H1 (cell line): ENCODE results near the gene SLC39A9. TPM values are rescaled to one million over a fixed set of nuclear protein-coding genes. Genes with fewer than 3 reads are reported as not detected.

Source experiments
- CTCF ChIA-PET: fragments of 300-600 bp; sonication (Branson Sonifier 250); formaldehyde crosslinking; loops from one replicate; lab custom pipeline; 2021; ENCODE audit not compliant: partially characterized antibody; lab: Charles Lee
- POLR2A ChIA-PET: fragments of 300-600 bp; sonication (Branson Sonifier 250); formaldehyde crosslinking; loops from one replicate; lab custom pipeline; 2021; ENCODE audit warnings: inconsistent platforms; ENCODE audit not compliant: partially characterized antibody; lab: Charles Lee
- DNase-seq, 2 experiments: peaks; one replicate each; pipeline versions ENCODE4 v3.0.0 to v3.0.0-alpha.2; 2010 to 2022; ENCODE audit warnings: low spot score in 2 of 2, low read depth in 1 of 2, mixed read lengths in 1 of 2
- FAIRE-seq: peaks from 2 replicates; lab custom pipeline; 2011; peaks lifted over from hg19 to GRCh38; lab: Jason Lieb, UNC
- H2AFZ ChIP-seq: 2 replicates; pipeline ENCODE4 v1.8.1; 2012; ENCODE audit warnings: low read length, inconsistent platforms
- H2AK5ac ChIP-seq: 2 replicates; pipeline ENCODE4 v1.6.1; 2013; ENCODE audit warnings: low read depth, low read length
- H2BK120ac ChIP-seq: replicated peaks from 2 replicates; pipeline ENCODE3; 2013; ENCODE audit warnings: low read depth, low read length, inconsistent platforms
- H2BK12ac ChIP-seq: 2 replicates; pipeline ENCODE4 v1.6.1; 2013; ENCODE audit warnings: low read depth, low read length
- H2BK15ac ChIP-seq: 2 replicates; pipeline ENCODE4 v1.6.1; 2013; ENCODE audit warnings: low read length
- H2BK20ac ChIP-seq: 2 replicates; pipeline ENCODE4 v1.6.1; 2013; ENCODE audit warnings: low read length
- H2BK5ac ChIP-seq: 2 replicates; pipeline ENCODE4 v1.6.1; 2013; ENCODE audit warnings: low read depth, low read length
- H3K14ac ChIP-seq: 2 replicates; pipeline ENCODE4 v1.6.1; 2013; ENCODE audit warnings: inconsistent platforms; ENCODE audit not compliant: insufficient read length
- H3K18ac ChIP-seq: 2 replicates; pipeline ENCODE4 v1.6.1; 2013; ENCODE audit warnings: low read length; ENCODE audit errors: extremely low read depth
- H3K23ac ChIP-seq: 2 replicates; pipeline ENCODE4 v1.6.1; 2013; ENCODE audit warnings: inconsistent platforms; ENCODE audit not compliant: insufficient read length
- H3K23me2 ChIP-seq: 2 replicates; pipeline ENCODE4 v1.6.1; 2013; ENCODE audit warnings: low read depth, low read length
- H3K27ac ChIP-seq: 2 replicates; pipeline ENCODE4 v1.6.1; 2011; ENCODE audit warnings: low read depth, low read length, inconsistent platforms
- H3K27me3 ChIP-seq, 4 experiments: replicated peaks in 1 of 4; 1 replicate in 1 of 4; 2 replicates in 3 of 4; pipeline versions ENCODE4 v1.6.1 to v1.8.1; 2011 to 2013; ENCODE audit warnings: low read length in 3 of 4, mild to moderate bottlenecking in 3 of 4, inconsistent platforms in 2 of 4, mixed read lengths in 2 of 4, moderate library complexity in 1 of 4; ENCODE audit not compliant: control insufficient read depth in 3 of 4, insufficient read depth in 3 of 4; ENCODE audit errors: extremely low read depth in 1 of 4
- H3K36me3 ChIP-seq, 4 experiments: 2 replicates each; pipeline versions ENCODE4 v1.6.1 to v1.8.1; 2011 to 2013; ENCODE audit warnings: mild to moderate bottlenecking in 4 of 4, low read length in 3 of 4, moderate library complexity in 2 of 4, control low read depth in 1 of 4, inconsistent platforms in 1 of 4; ENCODE audit not compliant: insufficient read depth in 4 of 4, control insufficient read depth in 2 of 4
- H3K4ac ChIP-seq: replicated peaks from 2 replicates; pipeline ENCODE3; 2013; ENCODE audit warnings: low read length, low read depth, mixed read lengths, inconsistent platforms; ENCODE audit not compliant: insufficient read length
- H3K4me1 ChIP-seq, 4 experiments: replicated peaks in 1 of 4; 1 replicate in 1 of 4; 2 replicates in 3 of 4; pipeline versions ENCODE4 v1.6.1 to v1.8.1; 2011 to 2013; ENCODE audit warnings: low read length in 3 of 4, inconsistent platforms in 2 of 4, mixed read lengths in 1 of 4; ENCODE audit not compliant: insufficient read depth in 4 of 4, control insufficient read depth in 3 of 4
- H3K4me2 ChIP-seq, 2 experiments: 2 replicates each; pipeline versions ENCODE4 v1.6.1 to v1.8.1; 2011 to 2013; ENCODE audit warnings: low read depth in 2 of 2, low read length in 2 of 2, control low read depth in 1 of 2, inconsistent platforms in 1 of 2, mild to moderate bottlenecking in 1 of 2; ENCODE audit not compliant: insufficient read depth in 1 of 2
- H3K4me3 ChIP-seq, 4 experiments: fragments of 200-600, 300-600 bp in 1 of 4; sonication (generic), shearing (Covaris generic), sonication (Bioruptor Twin) in 1 of 4; 2 replicates each; pipeline versions ENCODE4 v1.5.1 to v1.8.1; 2011 to 2016; ENCODE audit warnings: low read length in 4 of 4, low read depth in 3 of 4, control low read depth in 2 of 4, inconsistent platforms in 2 of 4, mild to moderate bottlenecking in 2 of 4, mixed read lengths in 1 of 4, moderate library complexity in 1 of 4; ENCODE audit not compliant: insufficient read depth in 2 of 4; ENCODE audit errors: extremely low read depth in 1 of 4
- H3K56ac ChIP-seq: replicated peaks from 2 replicates; pipeline ENCODE3; 2013; ENCODE audit warnings: low read depth, mild to moderate bottlenecking, mixed read lengths, low read length, inconsistent platforms; ENCODE audit not compliant: insufficient read length
- H3K79me1 ChIP-seq: 2 replicates; pipeline ENCODE4 v1.6.1; 2013; ENCODE audit warnings: low read depth, low read length, control low read depth
- H3K79me2 ChIP-seq, 2 experiments: 2 replicates each; pipeline versions ENCODE4 v1.6.1 to v1.8.1; 2012 to 2013; ENCODE audit warnings: low read length in 2 of 2, mild to moderate bottlenecking in 2 of 2, inconsistent platforms in 1 of 2; ENCODE audit not compliant: insufficient read depth in 2 of 2, control insufficient read depth in 1 of 2
- H3K9ac ChIP-seq, 4 experiments: replicated peaks in 1 of 4; 1 replicate in 1 of 4; 2 replicates in 3 of 4; pipeline versions ENCODE4 v1.6.1 to v1.8.1; 2011 to 2013; ENCODE audit warnings: low read depth in 3 of 4, low read length in 3 of 4, control low read depth in 2 of 4, mild to moderate bottlenecking in 2 of 4, moderate library complexity in 2 of 4, inconsistent platforms in 1 of 4; ENCODE audit errors: extremely low read depth in 1 of 4
- H3K9me3 ChIP-seq, 2 experiments: 2 replicates each; pipeline versions ENCODE4 v1.6.1 to v1.8.1; 2012 to 2013; ENCODE audit warnings: mild to moderate bottlenecking in 2 of 2, moderate library complexity in 2 of 2, control low read depth in 1 of 2, inconsistent platforms in 1 of 2, low read depth in 1 of 2, low read length in 1 of 2, mixed read lengths in 1 of 2; ENCODE audit not compliant: insufficient read depth in 2 of 2
- H4K20me1 ChIP-seq, 2 experiments: replicated peaks in 1 of 2; 2 replicates each; pipeline versions ENCODE3 to v1.8.1; 2011 to 2013; ENCODE audit warnings: inconsistent platforms in 2 of 2, low read length in 2 of 2, mild to moderate bottlenecking in 1 of 2; ENCODE audit not compliant: insufficient read depth in 2 of 2, control insufficient read depth in 1 of 2
- H4K5ac ChIP-seq: 2 replicates; pipeline ENCODE4 v1.6.1; 2013; ENCODE audit warnings: low read length, low read depth, mixed read lengths, inconsistent platforms; ENCODE audit not compliant: insufficient read length
- H4K8ac ChIP-seq: 2 replicates; pipeline ENCODE4 v1.8.0; 2013; ENCODE audit warnings: mild to moderate bottlenecking, moderate library complexity, low read length, inconsistent platforms; ENCODE audit not compliant: insufficient read depth; ENCODE audit errors: extremely low read depth
- H4K91ac ChIP-seq: replicated peaks from 2 replicates; pipeline ENCODE3; 2013; ENCODE audit warnings: low read length, mixed read lengths, inconsistent platforms; ENCODE audit not compliant: insufficient read length
- BCL11A ChIP-seq, 2 experiments: IDR thresholded peaks; one replicate each; pipeline ENCODE4 v1.6.1; 2011; ENCODE audit warnings: low read depth in 2 of 2, low read length in 2 of 2, mild to moderate bottlenecking in 2 of 2
- CBX5 ChIP-seq: fragments of 300-800, 300-1000 bp; sonication (generic); IDR thresholded peaks from 2 replicates; pipeline ENCODE4 v1.7.1; 2016; ENCODE audit warnings: antibody characterized with exemption, low read length, low read depth
- CHD1 ChIP-seq: IDR thresholded peaks from 2 replicates; pipeline ENCODE4 v1.6.1; 2012; ENCODE audit warnings: low read depth, low read length, improper control_type of control experiment
- CHD2 ChIP-seq: IDR thresholded peaks from 2 replicates; pipeline ENCODE4 v1.6.1; 2012; ENCODE audit warnings: low read length, improper control_type of control experiment
- FOSL1 ChIP-seq: IDR thresholded peaks from 2 replicates; pipeline ENCODE4 v1.6.1; 2011; ENCODE audit warnings: mild to moderate bottlenecking, low read depth, low read length, moderate library complexity; ENCODE audit not compliant: insufficient read depth
- MAFK ChIP-seq: IDR thresholded peaks from 2 replicates; pipeline ENCODE4 v1.6.1; 2012; ENCODE audit warnings: low read depth, mild to moderate bottlenecking, improper control_type of control experiment, low read length
- POLR2AphosphoS5 ChIP-seq: IDR thresholded peaks from 2 replicates; pipeline ENCODE4 v1.6.1; 2011; ENCODE audit warnings: low read depth, low read length
- RFX5 ChIP-seq: IDR thresholded peaks from 2 replicates; pipeline ENCODE4 v1.6.1; 2011; ENCODE audit warnings: low read depth, low read length, improper control_type of control experiment, borderline replicate concordance
- SIN3A ChIP-seq, 2 experiments: IDR thresholded peaks in 1 of 2; conservative IDR thresholded peaks in 1 of 2; 2 replicates each; pipeline ENCODE4 v1.6.1; 2011 to 2012; ENCODE audit warnings: low read length in 2 of 2, improper control_type of control experiment in 1 of 2, low read depth in 1 of 2, mild to moderate bottlenecking in 1 of 2
- SUZ12 ChIP-seq: fragments of 200-600 bp; sonication (generic); IDR thresholded peaks from 2 replicates; pipeline ENCODE4 v1.6.1; 2012; ENCODE audit warnings: mild to moderate bottlenecking, inconsistent platforms, low read length, moderate library complexity, mixed read lengths
- WGBS, 2 experiments: shearing (Covaris generic) in 1 of 2; methylation state at CpG; one replicate each; pipeline versions ENCODE4 v1.1.6 to v1.1.7; 2013 to 2015; ENCODE audit warnings: low lambda C conversion rate in 2 of 2, mixed read lengths in 2 of 2, inconsistent platforms in 1 of 2, low coverage in 1 of 2, missing lambda C conversion rate in 1 of 2; ENCODE audit not compliant: insufficient replicate concordance in 2 of 2, insufficient coverage in 1 of 2, insufficient read length in 1 of 2; ENCODE audit errors: extremely low coverage in 1 of 2, missing lambda C conversion rate in 1 of 2; 5-methylcytosine and 5-hydroxymethylcytosine counted together
- polyA plus RNA-seq, 7 experiments: library from polyadenylated mRNA; depleted of rRNA in 3 of 7; stranded (reverse) in 5 of 7; unstranded in 2 of 7; fragments of >200 nt in 5 of 7; fragments of 200-250 nt in 2 of 7; gene quantifications; 1 replicate in 5 of 7; 2 replicates in 1 of 7; 4 replicates in 1 of 7; pipeline versions ENCODE4 v1.2.1 to v1.2.3, GENCODE V29; 2011 to 2013; ENCODE audit warnings: missing spikeins in 2 of 7, mixed read lengths in 2 of 7
- total RNA-seq: library from RNA; stranded (reverse); fragmentation: NEBNext Ultra II Directional; extraction: Animal tissue kit (Norgen Biotek cat#: 25700); gene quantifications from 2 replicates; pipeline ENCODE4 v1.2.1, GENCODE V29; 2021
- TF ChIP-seq, protein P1 (sequence below): IDR thresholded peaks from 2 replicates; pipeline ENCODE4 v1.6.1; 2012; ENCODE audit warnings: inconsistent platforms

SLC39A9 gene
- total and polyA plus RNA-seq, 2 of the 8 experiments (the other 6 are each of a cell fraction or from before 2014, with no cell fraction given): 31.0 to 44.2 TPM

GRCh38 chr14:69392481-69392880 lies 6.0 kb upstream of the SLC39A9 start:
- WGBS, 2 experiments: 97% methylated on average over 3 of the region's 3 CpGs; no CpG with 5 or more reads in 1 of the 2 experiments
- H2BK15ac ChIP-seq: no peak overlapping the region
- H3K4me1 ChIP-seq: peaks cover 0 to 4% (median 0%) of the 10 kb centered on the region in 4 experiments; a peak in 1 of 7 replicates
- H4K8ac ChIP-seq: no peak overlapping the region
- H3K23me2 ChIP-seq: no peaks in the 10 kb centered on the region
- no peak overlapping the region for H2BK20ac ChIP-seq
- H3K14ac ChIP-seq: no peak overlapping the region
- no peak overlapping the region for H3K4me3 ChIP-seq
- POLR2A ChIA-PET: interaction anchor here (1.7 to 8.5 kb wide), 2 partner anchors 8 to 19 kb away, joined by 4 to 131 read pairs; no protein-coding TSS in a partner anchor
- no peak overlapping the region for H2BK5ac ChIP-seq
- no peak overlapping the region for H2BK120ac ChIP-seq
- peaks cover 39 to 96% of the 10 kb centered on the region in 2 experiments for H3K79me2 ChIP-seq
- H4K5ac ChIP-seq: no peak overlapping the region
- peaks cover 15 to 25% of the 10 kb centered on the region in 2 experiments for H4K20me1 ChIP-seq
- no peak overlapping the region for H3K18ac ChIP-seq
- no peak for DNase-seq
- no peak overlapping the region for H3K9ac ChIP-seq
- no peak overlapping the region for H2BK12ac ChIP-seq
- peaks cover 8% of the 10 kb centered on the region for H3K79me1 ChIP-seq
- no peak overlapping the region for H3K56ac ChIP-seq
- H3K4me2 ChIP-seq: no peak overlapping the region
- no peak overlapping the region for H2AFZ ChIP-seq
- H2AK5ac ChIP-seq: no peak overlapping the region
- H3K23ac ChIP-seq: no peak overlapping the region
- CTCF ChIA-PET: interaction anchor here (0.9 kb wide), 1 partner anchor 68 kb away, joined by 3 read pairs; no protein-coding TSS in a partner anchor
- H3K36me3 ChIP-seq: peaks cover 17 to 70% (median 47%) of the 10 kb centered on the region in 4 experiments
- H4K91ac ChIP-seq: no peak overlapping the region
- no peak overlapping the region for H3K4ac ChIP-seq
- TF ChIP-seq BCL11A (IDR thresholded peaks at IDR 0.05; ENCODE audit: low read depth in 2 of 2, low read length in 2 of 2) (no peak), CHD1 (no peak), RFX5 (no peak), FOSL1 (no peak), CHD2 (no peak), MAFK (no peak), SIN3A (conservative IDR thresholded peaks at IDR 0.05 in 1 of 2, IDR thresholded peaks at IDR 0.05 in 1 of 2; ENCODE audit: low read depth in 1 of 2, low read length in 2 of 2) (no peak), CBX5 (no peak), SUZ12 (no peak), POLR2AphosphoS5 (no peak)
- TF ChIP-seq, protein P1, sequence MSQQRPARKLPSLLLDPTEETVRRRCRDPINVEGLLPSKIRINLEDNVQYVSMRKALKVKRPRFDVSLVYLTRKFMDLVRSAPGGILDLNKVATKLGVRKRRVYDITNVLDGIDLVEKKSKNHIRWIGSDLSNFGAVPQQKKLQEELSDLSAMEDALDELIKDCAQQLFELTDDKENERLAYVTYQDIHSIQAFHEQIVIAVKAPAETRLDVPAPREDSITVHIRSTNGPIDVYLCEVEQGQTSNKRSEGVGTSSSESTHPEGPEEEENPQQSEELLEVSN: no peak
- H3K27me3 ChIP-seq: no peaks in the 10 kb centered on the region
- H3K9me3 ChIP-seq: no peaks in the 10 kb centered on the region
- no peak for FAIRE-seq
- no peak overlapping the region for H3K27ac ChIP-seq
